ENCODE results near the gene TBC1D22B. TPM values are rescaled to one million over a fixed set of nuclear protein-coding genes. Genes with fewer than 3 reads are reported as not detected.

TBC1D22B gene
- total RNA-seq, 4 donors from 2014 or later, result 14.2 to 19.6 (median 18.4) TPM

GRCh38 chr6:37233541-37233940 lies 24.0 kb upstream of the TBC1D22B start:
- Histone ChIP-seq H3K4me3 (no peak overlapping the region), H3K9me3 (no peaks in the 10 kb centered on the region), H3K36me3 (no peaks in the 10 kb centered on the region), H3K27me3 (no peaks in the 10 kb centered on the region), H3K4me1 (no peaks in the 10 kb centered on the region), H3K27ac (no peak overlapping the region)
- WGBS, result 93% methylated on average over 7 of the region's 7 CpGs
- TF ChIP-seq POLR2A (IDR thresholded peaks at IDR 0.05) (no peak), POLR2AphosphoS5 (IDR thresholded peaks at IDR 0.05) (no peak), EP300 (IDR thresholded peaks at IDR 0.05) (no peak), CTCF (IDR thresholded peaks at IDR 0.05) (no peak)
- no peak for DNase-seq (ENCODE audit: low spot score in 2 of 2)

- Histone ChIP-seq H3K36me3 (no peaks in the 10 kb centered on the region), H3K27me3 (no peaks in the 10 kb centered on the region), H3K4me3 (no peak overlapping the region), H3K9me3 (no peaks in the 10 kb centered on the region), H3K4me1 (peaks cover 14% of the 10 kb centered on the region), H3K27ac (no peak overlapping the region)
- TF ChIP-seq POLR2A (IDR thresholded peaks at IDR 0.05) (no peak), POLR2AphosphoS5 (IDR thresholded peaks at IDR 0.05) (no peak), CTCF (IDR thresholded peaks at IDR 0.05) (no peak), EP300 (IDR thresholded peaks at IDR 0.05) (no peak)
- no peak for DNase-seq (ENCODE audit: low spot score in 2 of 2)
- 84% methylated on average over 2 of the region's 2 CpGs for WGBS
Measured at GRCh38 chr6:37236921-37237320, 20.7 kb upstream of the TBC1D22B start.

- Histone ChIP-seq H3K4me3 (no peak overlapping the region), H3K4me1 (peaks cover 23% of the 10 kb centered on the region), H3K9me3 (no peaks in the 10 kb centered on the region), H3K36me3 (no peaks in the 10 kb centered on the region), H3K27ac (no peak overlapping the region), H3K27me3 (no peaks in the 10 kb centered on the region)
- no peak for DNase-seq (ENCODE audit: low spot score in 2 of 2)
- TF ChIP-seq CTCF (IDR thresholded peaks at IDR 0.05) (no peak), EP300 (IDR thresholded peaks at IDR 0.05) (no peak), POLR2AphosphoS5 (IDR thresholded peaks at IDR 0.05) (no peak), POLR2A (IDR thresholded peaks at IDR 0.05) (no peak)
Measured at GRCh38 chr6:37237789-37238188, 19.8 kb upstream of the TBC1D22B start.

DNA sequence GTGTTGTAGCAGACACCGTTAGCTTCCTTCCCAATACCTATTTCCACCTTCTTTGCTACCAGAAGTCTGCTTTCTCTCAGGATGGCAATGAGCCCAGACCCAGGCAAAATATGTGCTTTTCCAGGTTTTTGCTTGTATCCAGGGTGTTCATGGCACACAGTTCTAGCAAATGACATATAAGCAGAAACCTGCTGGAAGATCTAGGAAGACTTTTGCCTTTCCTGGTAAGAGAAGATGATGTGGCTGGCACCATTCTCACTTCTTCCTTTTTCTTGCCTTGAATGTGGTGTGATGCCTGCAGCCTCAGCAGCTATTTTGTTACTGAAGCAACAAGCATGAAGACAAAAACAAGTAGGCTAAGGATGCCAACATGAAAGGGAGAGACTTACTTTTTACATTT lies 19.2 kb upstream of the TBC1D22B start:
- DNase-seq (ENCODE audit: low spot score in 2 of 2), result no peak
- no peaks in the 10 kb centered on the region for H3K27me3 ChIP-seq
- H3K4me3 ChIP-seq, result no peak overlapping the region
- 50% methylated on average over 1 of the region's 1 CpG for WGBS
- no peak for TF ChIP-seq POLR2A (IDR thresholded peaks at IDR 0.05)
- TF ChIP-seq CTCF (IDR thresholded peaks at IDR 0.05), result no peak
- TF ChIP-seq EP300 (IDR thresholded peaks at IDR 0.05), result no peak
- no peak for TF ChIP-seq POLR2AphosphoS5 (IDR thresholded peaks at IDR 0.05)
- H3K4me1 ChIP-seq, result peaks cover 28% of the 10 kb centered on the region
- no peak overlapping the region for H3K27ac ChIP-seq
- no peaks in the 10 kb centered on the region for H3K9me3 ChIP-seq
- H3K36me3 ChIP-seq, result no peaks in the 10 kb centered on the region

GRCh38 chr6:37239526-37239925 lies 18.0 kb upstream of the TBC1D22B start:
- TF ChIP-seq POLR2AphosphoS5 (IDR thresholded peaks at IDR 0.05) (no peak), CTCF (IDR thresholded peaks at IDR 0.05) (no peak), EP300 (IDR thresholded peaks at IDR 0.05) (no peak), POLR2A (IDR thresholded peaks at IDR 0.05) (no peak)
- Histone ChIP-seq H3K36me3 (no peaks in the 10 kb centered on the region), H3K27me3 (no peaks in the 10 kb centered on the region), H3K4me1 (peaks cover 39% of the 10 kb centered on the region), H3K4me3 (no peak overlapping the region), H3K27ac (peak overlapping the region; percentile 83), H3K9me3 (no peaks in the 10 kb centered on the region)
- 86% methylated on average over 3 of the region's 3 CpGs for WGBS
- no peak for DNase-seq (ENCODE audit: low spot score in 2 of 2)
